Esophagus squamous epithelium (tissue), 4 donors: Measurements from ENCODE around the gene MYO7B.
A peak's percentile ranks its signal among the peaks of the same experiment; 100 is the strongest.

Source experiments
- POLR2A ChIP-seq, 4 donors: fragments of 450-650 bp; IDR thresholded peaks; one replicate each; pipeline ENCODE4 v1.6.1; 2017; ENCODE audit warnings: antibody characterized with exemption in 4 of 4, mild to moderate bottlenecking in 4 of 4, moderate library complexity in 3 of 4
- TF ChIP-seq, protein P1 (sequence below), 6 experiments: fragments of 450-650 bp in 4 of 6; fragments of 200-600 bp in 2 of 6; sonication (generic) in 2 of 6; IDR thresholded peaks; one replicate each; pipeline ENCODE4 v1.5.1; 2016 to 2019; ENCODE audit warnings: antibody characterized with exemption in 6 of 6, mild to moderate bottlenecking in 4 of 6, moderate library complexity in 4 of 6

GRCh38 chr2:127527001-127527804 lies 8.3 kb upstream of the MYO7B start:
- no peak for TF ChIP-seq POLR2A (IDR thresholded peaks at IDR 0.05)
- TF ChIP-seq, protein P1, sequence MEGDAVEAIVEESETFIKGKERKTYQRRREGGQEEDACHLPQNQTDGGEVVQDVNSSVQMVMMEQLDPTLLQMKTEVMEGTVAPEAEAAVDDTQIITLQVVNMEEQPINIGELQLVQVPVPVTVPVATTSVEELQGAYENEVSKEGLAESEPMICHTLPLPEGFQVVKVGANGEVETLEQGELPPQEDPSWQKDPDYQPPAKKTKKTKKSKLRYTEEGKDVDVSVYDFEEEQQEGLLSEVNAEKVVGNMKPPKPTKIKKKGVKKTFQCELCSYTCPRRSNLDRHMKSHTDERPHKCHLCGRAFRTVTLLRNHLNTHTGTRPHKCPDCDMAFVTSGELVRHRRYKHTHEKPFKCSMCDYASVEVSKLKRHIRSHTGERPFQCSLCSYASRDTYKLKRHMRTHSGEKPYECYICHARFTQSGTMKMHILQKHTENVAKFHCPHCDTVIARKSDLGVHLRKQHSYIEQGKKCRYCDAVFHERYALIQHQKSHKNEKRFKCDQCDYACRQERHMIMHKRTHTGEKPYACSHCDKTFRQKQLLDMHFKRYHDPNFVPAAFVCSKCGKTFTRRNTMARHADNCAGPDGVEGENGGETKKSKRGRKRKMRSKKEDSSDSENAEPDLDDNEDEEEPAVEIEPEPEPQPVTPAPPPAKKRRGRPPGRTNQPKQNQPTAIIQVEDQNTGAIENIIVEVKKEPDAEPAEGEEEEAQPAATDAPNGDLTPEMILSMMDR (IDR thresholded peaks at IDR 0.05): peak in 2 of 6 experiments; percentile 10
